Esophagus (tissue), 2 donors: ENCODE data around the gene ZNF629. TPM values are rescaled to one million over a fixed set of nuclear protein-coding genes. Genes with fewer than 3 reads are reported as not detected.

Experiments
- H3K27ac ChIP-seq, 2 donors: one replicate each; pipeline ENCODE4 v1.5.1; 2013; ENCODE audit warnings: low read depth in 2 of 2, mild to moderate bottlenecking in 2 of 2, inconsistent platforms in 1 of 2, low read length in 1 of 2, moderate library complexity in 1 of 2
- H3K27me3 ChIP-seq, 2 donors: one replicate each; pipeline ENCODE4 v1.6.1; 2013; ENCODE audit warnings: low read length in 2 of 2, control low read depth in 1 of 2, mild to moderate bottlenecking in 1 of 2; ENCODE audit not compliant: insufficient read depth in 2 of 2, control insufficient read depth in 1 of 2
- H3K36me3 ChIP-seq, 2 donors: one replicate each; pipeline ENCODE4 v1.6.1; 2013; ENCODE audit warnings: low read length in 1 of 2; ENCODE audit not compliant: control insufficient read depth in 2 of 2, insufficient read depth in 2 of 2
- H3K4me1 ChIP-seq, 2 donors: one replicate each; pipeline ENCODE4 v1.6.1; 2013; ENCODE audit warnings: low read length in 1 of 2; ENCODE audit not compliant: control insufficient read depth in 2 of 2, insufficient read depth in 2 of 2
- H3K4me3 ChIP-seq, 2 donors: one replicate each; pipeline ENCODE4 v1.5.1; 2013; ENCODE audit warnings: low read length in 2 of 2, mild to moderate bottlenecking in 2 of 2, low read depth in 1 of 2, moderate library complexity in 1 of 2
- H3K9me3 ChIP-seq, 2 donors: one replicate each; pipeline ENCODE4 v1.6.1; 2013; ENCODE audit warnings: mild to moderate bottlenecking in 2 of 2, low read depth in 1 of 2, low read length in 1 of 2, moderate library complexity in 1 of 2; ENCODE audit not compliant: control insufficient read depth in 2 of 2, insufficient read depth in 1 of 2
- WGBS, 2 donors: extraction: QIAGEN DNeasy Blood & Tissue Kit; methylation state at CpG; one replicate each; pipeline ENCODE4 v1.1.7; 2013; 5-methylcytosine and 5-hydroxymethylcytosine counted together
- polyA plus RNA-seq, 2 donors: library from polyadenylated mRNA; stranded (reverse); fragments of 200-250 nt; gene quantifications; one replicate each; pipeline ENCODE4 v1.2.3, GENCODE V29; 2013
- donor health status: healthy with polysubstance abuse.
- donor health status: Bipolar disorder and iron deficiency.

Gene ZNF629
- polyA plus RNA-seq, 2 donors, result 3.4 to 4.9 TPM

DNA sequence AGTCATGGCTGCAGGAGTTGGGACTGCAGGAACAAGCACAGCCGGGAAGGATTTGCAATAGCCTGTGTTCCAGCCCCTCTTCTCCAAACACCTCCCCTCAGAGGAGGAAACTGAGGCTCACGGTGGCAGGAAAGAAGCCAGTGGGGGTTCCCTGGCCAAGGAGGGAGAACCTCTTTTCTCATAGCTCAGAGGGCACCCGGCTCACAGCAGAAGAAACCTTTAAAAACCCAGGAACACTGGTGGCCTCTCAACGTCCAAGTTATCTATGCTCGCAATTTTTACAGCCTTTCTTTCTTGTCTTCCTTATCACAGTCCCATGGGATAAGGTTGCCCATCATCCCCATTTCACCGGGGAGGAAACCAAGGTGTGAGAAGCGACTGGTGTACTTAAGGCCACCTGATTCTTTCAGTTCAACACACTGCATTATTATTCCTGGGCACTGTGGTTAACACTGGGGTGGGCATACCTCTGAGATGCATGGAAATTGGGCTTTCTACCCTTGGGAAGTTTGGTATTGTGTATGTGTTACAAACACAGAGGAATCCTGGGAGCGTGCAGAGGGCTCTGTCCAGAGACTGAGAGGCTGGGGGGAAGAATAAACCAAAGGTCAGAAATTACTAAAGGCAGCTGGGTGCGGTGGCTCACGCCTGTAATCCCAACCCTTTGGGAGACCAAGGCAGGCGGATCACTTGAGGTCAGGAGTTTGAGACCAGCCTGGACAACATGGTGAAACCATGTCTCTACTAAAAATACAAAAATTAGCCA, 791 bp upstream of the ZNF629 start:
- Histone ChIP-seq H3K36me3 (peaks cover 0 to 12% of the 10 kb centered on the region in 2 donors), H3K4me3 (peak overlapping the region; percentile 81 to 94), H3K9me3 (no peaks in the 10 kb centered on the region), H3K27ac (peak overlapping the region; percentile 57 to 66), H3K27me3 (no peaks in the 10 kb centered on the region), H3K4me1 (peaks cover 0 to 1% of the 10 kb centered on the region in 2 donors)
- WGBS, 2 donors, result 41 to 47% methylated on average over 11 of the region's 11 CpGs

- 4 to 10% methylated on average over 35 to 57 of the region's 57 CpGs for WGBS, 2 donors
Observed at GRCh38 chr16:30786115-30786935, 680 bp downstream of the ZNF629 start.

DNA sequence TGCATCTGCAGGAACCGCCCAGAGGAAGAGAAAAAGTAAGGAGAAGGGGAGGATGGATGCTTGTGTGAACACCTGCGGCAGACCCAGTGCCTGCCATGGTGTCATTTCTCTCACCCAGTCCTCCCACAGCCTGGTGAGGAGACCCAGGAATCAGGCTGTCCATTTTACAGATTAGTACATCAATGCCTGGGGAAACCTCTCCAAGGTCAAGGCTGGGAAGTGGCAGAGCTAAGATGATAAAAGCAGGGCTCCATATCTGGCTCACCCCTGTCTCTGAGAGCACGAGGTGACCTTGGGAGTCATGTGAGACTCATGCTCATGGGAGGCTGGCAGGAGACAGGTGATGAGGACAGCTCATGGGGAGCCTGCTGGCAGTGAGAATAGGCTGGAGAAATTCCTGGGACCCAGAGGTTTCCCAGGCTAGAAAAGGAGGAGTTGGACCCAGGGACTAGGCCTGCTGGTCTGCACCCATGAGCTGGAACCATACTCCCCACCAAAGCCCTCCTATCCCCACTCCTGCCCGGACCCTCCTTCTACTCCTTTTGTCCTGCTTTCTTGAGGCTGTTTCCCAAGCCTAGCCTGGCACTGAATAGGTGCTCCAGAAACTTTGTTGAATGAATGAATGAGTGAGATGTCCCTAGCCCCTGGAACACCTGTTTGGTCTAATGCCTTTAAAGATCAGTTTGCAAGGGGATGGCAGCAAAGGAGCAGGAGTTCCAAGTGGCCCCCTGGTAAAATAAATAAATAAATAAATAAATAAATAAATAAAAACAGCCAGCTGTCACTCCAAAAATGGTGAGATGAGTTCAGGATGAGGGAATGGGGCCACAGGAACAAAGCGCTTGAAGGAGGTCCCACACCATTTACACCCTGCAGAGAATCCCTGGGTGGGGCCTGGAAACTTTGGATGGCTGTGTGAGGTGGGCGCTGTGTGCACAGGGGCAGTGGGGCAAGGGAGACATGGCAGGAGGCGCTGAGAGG, 1.6 kb downstream of the ZNF629 start:
- 71% methylated on average over 7 of the region's 7 CpGs for WGBS, 2 donors
- Histone ChIP-seq H3K4me1 (peaks cover 0 to 1% of the 10 kb centered on the region in 2 donors), H3K4me3 (peak overlapping the region in 1 of 2 donors; percentile 94), H3K27me3 (no peaks in the 10 kb centered on the region), H3K27ac (peak overlapping the region in 1 of 2 donors; percentile 14), H3K36me3 (peaks cover 2 to 19% of the 10 kb centered on the region in 2 donors), H3K9me3 (no peaks in the 10 kb centered on the region)

More at GRCh38 chr16:30786115-30786935, 680 bp downstream of the ZNF629 start:
- Histone ChIP-seq H3K4me1 (peaks cover 0 to 1% of the 10 kb centered on the region in 2 donors), H3K36me3 (peaks cover 2 to 19% of the 10 kb centered on the region in 2 donors), H3K27me3 (no peaks in the 10 kb centered on the region), H3K4me3 (peak overlapping the region; percentile 81 to 94), H3K9me3 (no peaks in the 10 kb centered on the region), H3K27ac (peak overlapping the region; percentile 57 to 66)

GRCh38 chr16:30784215-30784614, 2.8 kb downstream of the ZNF629 start:
- peaks cover 2 to 19% of the 10 kb centered on the region in 2 donors for H3K36me3 ChIP-seq
- 86 to 88% methylated on average over 18 of the region's 18 CpGs for WGBS, 2 donors

GRCh38 chr16:30783280-30784109, 3.5 kb downstream of the ZNF629 start:
- Histone ChIP-seq H3K27me3 (no peaks in the 10 kb centered on the region), H3K36me3 (peaks cover 2 to 19% of the 10 kb centered on the region in 2 donors), H3K9me3 (no peaks in the 10 kb centered on the region), H3K4me1 (peaks cover 0 to 1% of the 10 kb centered on the region in 2 donors), H3K4me3 (no peak overlapping the region), H3K27ac (no peak overlapping the region)
- 95% methylated on average over 57 of the region's 57 CpGs for WGBS, 2 donors

More at GRCh38 chr16:30784215-30784614, 2.8 kb downstream of the ZNF629 start:
- Histone ChIP-seq H3K27me3 (no peaks in the 10 kb centered on the region), H3K4me1 (peaks cover 0 to 1% of the 10 kb centered on the region in 2 donors), H3K4me3 (no peak overlapping the region), H3K9me3 (no peaks in the 10 kb centered on the region), H3K27ac (no peak overlapping the region)

- H3K36me3 ChIP-seq, result peaks cover 2 to 19% of the 10 kb centered on the region in 2 donors
- H3K27ac ChIP-seq, result no peak overlapping the region
- H3K9me3 ChIP-seq, result no peaks in the 10 kb centered on the region
- no peaks in the 10 kb centered on the region for H3K27me3 ChIP-seq
- no peak overlapping the region for H3K4me3 ChIP-seq
- 95% methylated on average over 63 of the region's 63 CpGs for WGBS, 2 donors
- H3K4me1 ChIP-seq, result peaks cover 0 to 1% of the 10 kb centered on the region in 2 donors
Observed at GRCh38 chr16:30782486-30783279, 4.3 kb downstream of the ZNF629 start.

GRCh38 chr16:30780549-30780948, 6.5 kb downstream of the ZNF629 start:
- 84 to 91% methylated on average over 4 of the region's 4 CpGs for WGBS, 2 donors
- Histone ChIP-seq H3K4me1 (peaks cover 2 to 3% of the 10 kb centered on the region in 2 donors), H3K9me3 (no peaks in the 10 kb centered on the region), H3K27me3 (no peaks in the 10 kb centered on the region), H3K4me3 (no peak overlapping the region), H3K27ac (no peak overlapping the region), H3K36me3 (peaks cover 2 to 19% of the 10 kb centered on the region in 2 donors)

DNA sequence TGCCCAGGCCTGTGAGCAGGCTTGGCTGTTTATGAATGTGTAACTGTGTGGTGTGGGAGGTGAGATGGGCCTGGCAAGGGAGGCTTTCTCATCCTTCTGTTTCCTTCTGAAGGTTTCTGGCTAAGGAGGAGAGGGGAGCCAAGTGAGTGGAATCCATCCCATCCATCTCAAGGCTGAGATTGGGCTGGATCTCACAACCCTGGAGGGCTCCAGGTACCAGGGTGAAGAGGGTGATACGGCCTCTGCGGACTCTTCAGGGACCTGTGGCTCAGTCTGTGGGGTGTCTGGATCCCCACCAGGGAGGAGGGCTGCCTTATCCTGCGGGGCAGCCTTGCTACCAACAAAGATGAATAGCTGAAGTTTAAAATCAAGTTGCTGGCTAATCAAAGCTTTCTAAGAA, 7.0 kb downstream of the ZNF629 start:
- H3K36me3 ChIP-seq, result peaks cover 2 to 18% of the 10 kb centered on the region in 2 donors

More for the DNA sequence above, 7.0 kb downstream of the ZNF629 start:
- Histone ChIP-seq H3K4me1 (peaks cover 3 to 4% of the 10 kb centered on the region in 2 donors), H3K27me3 (no peaks in the 10 kb centered on the region), H3K4me3 (no peak overlapping the region), H3K27ac (no peak overlapping the region), H3K9me3 (no peaks in the 10 kb centered on the region)
- 91 to 95% methylated on average over 3 of the region's 3 CpGs for WGBS, 2 donors
